Tibial artery (tissue), 4 donors: ENCODE measurements around the gene ADNP.

Source experiments
- DNase-seq, 2 donors: peaks; one replicate each; pipeline ENCODE4 v3.0.0-alpha.2; 2019
- H3K27ac ChIP-seq, 2 donors: fragments of 200-600 bp; sonication (generic) in 1 of 2; 1 replicate in 1 of 2; 2 replicates in 1 of 2; pipeline ENCODE4 v1.5.1; 2018 to 2019; ENCODE audit warnings: mild to moderate bottlenecking in 1 of 2
- H3K27me3 ChIP-seq, 2 donors: fragments of 200-600 bp; sonication (generic) in 1 of 2; one replicate each; pipeline versions ENCODE4 v1.5.1 to v1.6.0; 2016 to 2019
- H3K36me3 ChIP-seq, 3 donors: fragments of 200-600 bp; sonication (generic) in 2 of 3; one replicate each; pipeline ENCODE4 v1.5.1; 2016 to 2019; ENCODE audit warnings: mild to moderate bottlenecking in 2 of 3
- H3K4me1 ChIP-seq, 4 donors: fragments of 200-600 bp; sonication (generic) in 2 of 4; 1 replicate in 3 of 4; 2 replicates in 1 of 4; pipeline ENCODE4 v1.5.1; 2016 to 2019
- H3K4me3 ChIP-seq, 2 donors: fragments of 200-600 bp; sonication (generic) in 1 of 2; 1 replicate in 1 of 2; 2 replicates in 1 of 2; pipeline ENCODE4 v1.5.1; 2018 to 2019; ENCODE audit warnings: mild to moderate bottlenecking in 2 of 2
- H3K9me3 ChIP-seq, 3 donors: fragments of 200-600 bp; sonication (generic) in 1 of 3; one replicate each; pipeline ENCODE4 v1.5.1; 2016 to 2019
- CTCF ChIP-seq, 2 experiments: fragments of 200-600 bp in 1 of 2; fragments of 450-650 bp in 1 of 2; IDR thresholded peaks; one replicate each; pipeline ENCODE4 v1.5.1; 2017 to 2019; ENCODE audit warnings: antibody characterized with exemption in 2 of 2, mild to moderate bottlenecking in 1 of 2, moderate library complexity in 1 of 2
- intact Hi-C: fragments of 100-400 bp; cut with DNase I; formaldehyde crosslinking; loops from one replicate; pipeline ENCODE4 v1.15.0; 2023; ENCODE audit warnings: low total_unique reads

ADNP gene

DNA sequence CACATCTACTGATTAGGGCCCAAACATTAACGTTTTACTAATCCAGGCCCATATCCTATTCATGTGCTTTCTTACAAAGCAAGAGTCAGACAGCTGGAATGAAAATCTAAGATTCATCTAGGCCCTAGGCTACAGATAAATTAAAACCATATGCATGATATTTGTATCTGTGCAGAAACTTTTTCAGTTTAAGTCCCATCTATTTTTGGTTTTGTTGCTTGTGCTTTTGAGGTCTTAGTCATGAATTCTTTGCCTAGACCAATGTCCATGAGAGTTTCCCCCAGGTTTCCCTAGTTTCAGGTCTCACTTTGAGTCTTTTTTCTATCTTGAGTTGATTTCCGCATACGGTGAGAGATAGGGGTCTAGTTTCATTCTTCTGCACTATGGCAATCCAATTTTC, 20.2 kb downstream of the ADNP start:
- no peaks in the 10 kb centered on the region for H3K36me3 ChIP-seq
- no peak overlapping the region for H3K4me3 ChIP-seq
- no peaks in the 10 kb centered on the region for H3K27me3 ChIP-seq
- DNase-seq = no peak
- no peak overlapping the region for H3K27ac ChIP-seq
- no peak for TF ChIP-seq CTCF (IDR thresholded peaks at IDR 0.05)
- peaks cover 0 to 74% (median 27%) of the 10 kb centered on the region in 4 donors for H3K4me1 ChIP-seq
- intact Hi-C loops = no loop called here
- H3K9me3 ChIP-seq = no peaks in the 10 kb centered on the region

GRCh38 chr20:50909413-50909812, 21.8 kb downstream of the ADNP start:
- intact Hi-C loops = no loop called here
- H3K27ac ChIP-seq = no peak overlapping the region
- H3K36me3 ChIP-seq = no peaks in the 10 kb centered on the region
- peaks cover 0 to 74% (median 20%) of the 10 kb centered on the region in 4 donors for H3K4me1 ChIP-seq
- H3K9me3 ChIP-seq = no peaks in the 10 kb centered on the region
- no peak for TF ChIP-seq CTCF (IDR thresholded peaks at IDR 0.05)
- H3K4me3 ChIP-seq = no peak overlapping the region
- no peak for DNase-seq
- H3K27me3 ChIP-seq = no peaks in the 10 kb centered on the region

GRCh38 chr20:50904067-50904570, 27.1 kb downstream of the ADNP start:
- Histone ChIP-seq H3K27ac (no peak overlapping the region), H3K4me1 (peaks cover 0 to 51% (median 12%) of the 10 kb centered on the region in 4 donors), H3K4me3 (no peak overlapping the region), H3K36me3 (peaks cover 13 to 24% (median 15%) of the 10 kb centered on the region in 3 donors), H3K9me3 (no peaks in the 10 kb centered on the region), H3K27me3 (no peaks in the 10 kb centered on the region)
- intact Hi-C loops = no loop called here
- no peak for TF ChIP-seq CTCF (IDR thresholded peaks at IDR 0.05)
- no peak for DNase-seq

DNA sequence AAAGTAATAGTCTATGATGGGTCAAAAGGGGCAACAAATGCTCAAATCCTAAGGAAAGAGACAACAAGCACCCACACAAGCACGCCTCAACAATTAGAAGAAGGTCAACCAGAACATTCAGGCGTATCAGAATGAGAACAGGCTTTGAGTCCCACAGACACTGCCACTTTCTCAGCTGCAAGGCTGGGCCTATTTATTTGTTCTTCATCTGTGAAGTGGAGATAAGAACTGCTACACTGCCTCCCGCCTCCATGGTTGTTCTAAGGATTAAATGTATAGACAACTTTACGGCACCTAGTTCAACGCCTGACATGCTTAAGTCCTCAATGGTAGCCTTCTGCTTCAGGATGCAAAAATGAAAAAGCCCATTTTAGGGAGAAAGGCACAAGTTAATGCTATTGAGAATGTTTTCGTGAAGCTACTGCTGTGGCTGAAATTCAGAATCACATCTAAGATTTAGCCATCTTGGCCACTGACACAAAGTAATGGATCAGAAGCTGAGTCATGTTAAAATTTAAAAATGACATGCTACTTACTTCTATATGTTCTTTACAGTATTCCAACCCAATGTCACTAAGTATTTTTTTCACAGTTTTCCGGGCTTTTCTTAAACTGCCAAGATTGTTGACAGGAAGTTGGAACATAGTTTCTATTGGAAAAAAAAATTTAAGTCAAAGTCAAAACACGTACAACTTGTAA, 27.7 kb downstream of the ADNP start:
- Histone ChIP-seq H3K4me1 (peaks cover 0 to 51% (median 12%) of the 10 kb centered on the region in 4 donors), H3K4me3 (no peak overlapping the region), H3K36me3 (peaks cover 14 to 26% (median 16%) of the 10 kb centered on the region in 3 donors), H3K9me3 (no peaks in the 10 kb centered on the region), H3K27me3 (no peaks in the 10 kb centered on the region), H3K27ac (no peak overlapping the region)
- no peak for DNase-seq
- no peak for TF ChIP-seq CTCF (IDR thresholded peaks at IDR 0.05)
- intact Hi-C loops = no loop called here

DNA sequence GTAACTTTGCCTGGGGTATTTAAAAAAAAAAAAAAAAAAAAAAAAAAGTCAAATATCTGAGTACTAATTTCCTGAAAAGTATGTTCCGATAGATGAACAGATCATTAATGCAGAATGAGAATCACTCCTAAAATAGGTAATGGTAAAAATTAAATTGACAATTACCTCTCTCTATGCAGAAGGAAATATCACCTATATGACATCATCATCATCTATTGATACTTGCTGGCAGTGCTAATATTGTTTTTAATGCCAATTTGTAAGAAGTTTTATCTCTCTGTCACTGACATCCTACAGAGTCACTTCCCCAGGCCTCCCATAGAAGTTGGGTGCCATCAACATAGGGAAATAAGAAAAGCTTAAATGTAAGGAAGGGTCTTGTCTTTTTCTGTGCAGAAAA, 29.9 kb downstream of the ADNP start:
- Histone ChIP-seq H3K9me3 (no peaks in the 10 kb centered on the region), H3K27ac (no peak overlapping the region), H3K4me1 (peaks cover 0 to 43% (median 9%) of the 10 kb centered on the region in 4 donors), H3K27me3 (no peaks in the 10 kb centered on the region), H3K36me3 (peaks cover 16 to 45% (median 26%) of the 10 kb centered on the region in 3 donors), H3K4me3 (no peak overlapping the region)
- intact Hi-C loops = no loop called here
- TF ChIP-seq CTCF (IDR thresholded peaks at IDR 0.05) = no peak
- no peak for DNase-seq
